HG03025 (cell line): ENCODE measurements around the gene JKAMP.
"Not testable (repeated sequence)": the region's sequence is repeated elsewhere in the genome, so short reads cannot be mapped to it uniquely, and the experiment has no call there.

Source experiments
- ATAC-seq: cut with Tn5 transposase; IDR thresholded peaks from one replicate; pipeline ENCODE4 v1.9.1; 2021; ENCODE audit warnings: mild to moderate bottlenecking, moderate library complexity; ENCODE audit not compliant: unreplicated experiment, low FRiP score

JKAMP gene, protein sequence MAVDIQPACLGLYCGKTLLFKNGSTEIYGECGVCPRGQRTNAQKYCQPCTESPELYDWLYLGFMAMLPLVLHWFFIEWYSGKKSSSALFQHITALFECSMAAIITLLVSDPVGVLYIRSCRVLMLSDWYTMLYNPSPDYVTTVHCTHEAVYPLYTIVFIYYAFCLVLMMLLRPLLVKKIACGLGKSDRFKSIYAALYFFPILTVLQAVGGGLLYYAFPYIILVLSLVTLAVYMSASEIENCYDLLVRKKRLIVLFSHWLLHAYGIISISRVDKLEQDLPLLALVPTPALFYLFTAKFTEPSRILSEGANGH

DNA sequence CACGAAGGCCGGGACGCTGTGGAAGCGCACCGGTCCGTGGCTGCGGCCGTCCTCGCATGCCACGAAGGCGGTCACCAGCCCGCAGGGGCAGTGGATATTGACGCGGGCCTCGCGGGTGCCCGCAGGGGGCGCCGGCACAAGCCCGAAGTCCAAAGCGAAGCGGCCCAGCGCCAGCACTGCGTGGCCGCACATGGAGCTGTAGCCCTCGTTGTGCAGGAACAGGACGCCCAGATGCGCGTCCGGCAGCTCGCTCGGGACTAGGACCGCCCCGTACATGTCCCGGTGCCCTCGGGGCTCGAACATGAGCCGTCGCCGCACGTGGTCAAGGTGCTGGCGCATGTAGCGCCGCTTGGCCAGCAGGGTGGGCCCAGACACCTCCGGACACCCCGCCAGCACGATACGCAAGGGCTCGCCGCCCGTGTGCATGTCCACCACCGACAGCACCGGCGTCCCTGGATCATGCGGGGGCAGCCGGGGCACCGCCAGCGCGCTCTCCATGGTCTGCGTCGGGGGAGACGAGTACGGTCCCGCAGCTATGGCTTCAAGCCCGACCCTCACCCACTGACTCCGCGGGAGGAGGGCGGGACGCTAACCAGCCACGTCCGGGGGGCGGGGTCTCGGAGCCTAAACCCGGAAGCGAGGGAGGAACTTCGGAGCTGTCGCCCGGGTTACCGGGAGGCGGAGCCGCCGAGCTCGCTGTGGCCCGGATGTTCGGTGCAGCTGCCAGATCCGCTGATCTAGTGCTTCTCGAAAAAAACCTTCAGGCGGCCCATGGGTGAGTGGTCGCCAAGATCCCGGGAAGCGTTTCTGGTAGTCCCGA lies at the start of gene JKAMP, which contains the start of gene L3HYPDH:
Gene JKAMP, plus strand, starts transcription at position 699 of the 820 bp plus-strand sequence. Its CDS starts 73 bp downstream, at position 772.
Gene L3HYPDH, minus strand, starts transcription at position 590 of the 820 bp plus-strand sequence. Its CDS starts 92 bp downstream, at position 498.
- ATAC-seq: peak; percentile 92

DNA sequence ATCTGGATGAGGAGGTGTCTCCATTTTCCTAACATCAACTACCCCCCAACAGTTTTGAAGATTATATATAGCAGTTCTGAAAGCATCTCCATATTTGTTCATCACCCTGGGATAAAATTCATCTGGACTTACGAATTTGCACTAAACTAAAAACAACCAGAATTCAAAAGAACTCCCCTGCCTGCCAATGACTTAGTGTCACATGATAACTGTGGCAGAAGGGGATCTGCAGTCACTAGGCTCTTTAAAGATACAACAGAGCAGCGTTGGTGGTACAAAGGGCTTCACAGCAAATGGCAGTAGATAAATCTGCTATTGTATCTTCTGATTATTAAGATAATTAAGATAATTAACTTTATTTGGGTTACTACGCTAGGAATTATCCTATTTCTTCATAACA lies 49.2 kb upstream of the JKAMP start:
- no peak for ATAC-seq

DNA sequence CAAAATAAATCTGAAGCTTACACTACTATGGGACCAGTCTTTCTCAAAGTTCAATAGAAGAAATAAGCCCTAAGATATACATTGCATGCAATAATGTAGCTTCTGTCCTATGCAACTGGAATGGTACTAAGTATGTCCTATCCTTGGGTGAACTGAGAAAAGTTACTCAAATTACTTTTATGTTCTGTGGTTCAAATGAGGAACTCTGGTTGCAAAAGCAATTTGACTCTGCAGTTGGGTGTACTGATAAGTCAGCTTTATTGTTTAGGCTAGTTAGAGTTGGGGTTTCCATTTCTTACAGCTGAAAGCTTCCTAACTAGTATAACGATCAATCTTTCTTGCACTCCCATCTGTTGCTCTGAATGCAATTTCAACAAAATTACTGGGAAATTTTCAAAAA lies 48.3 kb upstream of the JKAMP start:
- ATAC-seq: no peak

DNA sequence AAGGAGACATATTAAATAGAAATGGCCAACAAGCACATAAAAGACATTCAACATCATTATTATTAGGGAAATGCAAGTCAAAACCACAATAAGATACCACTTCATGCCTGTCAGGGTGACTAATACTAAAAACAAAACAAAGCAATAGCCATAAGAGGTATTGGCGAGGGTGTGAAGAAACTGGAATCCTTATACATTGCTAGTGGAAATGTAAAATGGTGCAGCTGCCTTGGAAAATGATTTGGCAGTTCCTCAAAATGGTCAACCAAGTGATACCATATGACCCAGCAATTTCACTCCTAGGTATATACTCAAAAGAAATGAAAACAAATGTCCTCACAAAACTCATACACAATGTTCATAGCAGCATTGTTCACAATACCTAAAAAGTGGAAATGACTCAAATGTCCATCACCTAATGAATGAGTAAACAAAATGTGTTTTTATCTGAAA lies 46.1 kb upstream of the JKAMP start:
- no peak for ATAC-seq

DNA sequence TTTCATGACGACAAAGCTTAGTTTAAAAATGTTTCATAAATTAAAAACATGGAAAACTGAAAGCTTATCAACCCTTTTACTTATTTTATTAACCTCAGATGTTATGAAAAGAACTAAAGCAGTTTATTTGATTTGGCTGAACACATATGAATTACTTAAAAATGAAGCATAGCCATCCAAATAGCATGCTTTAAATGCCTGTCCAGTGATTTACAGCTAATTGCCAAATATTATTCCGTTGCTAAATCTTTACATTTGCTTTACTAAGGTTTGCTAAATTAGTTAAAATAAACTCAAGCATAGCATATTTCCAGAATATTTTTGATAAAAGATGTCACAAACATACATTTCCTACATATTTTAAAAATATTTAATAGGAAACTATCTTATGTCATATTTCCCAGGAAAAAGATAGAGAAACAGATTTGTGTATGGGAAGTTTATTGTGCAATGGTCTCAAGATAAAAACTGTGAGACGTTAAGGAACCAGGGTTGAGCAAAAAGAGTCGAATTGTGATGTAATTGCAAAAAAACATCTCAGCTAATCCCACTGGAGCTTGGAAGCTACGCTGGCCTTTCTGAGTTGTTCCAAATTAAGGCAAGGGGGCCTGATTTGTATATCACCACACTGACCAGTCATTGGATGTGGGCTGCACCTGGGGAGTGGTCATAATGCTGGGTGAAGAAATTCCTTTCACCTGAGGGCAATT lies 44.9 kb upstream of the JKAMP start:
- no peak for ATAC-seq

DNA sequence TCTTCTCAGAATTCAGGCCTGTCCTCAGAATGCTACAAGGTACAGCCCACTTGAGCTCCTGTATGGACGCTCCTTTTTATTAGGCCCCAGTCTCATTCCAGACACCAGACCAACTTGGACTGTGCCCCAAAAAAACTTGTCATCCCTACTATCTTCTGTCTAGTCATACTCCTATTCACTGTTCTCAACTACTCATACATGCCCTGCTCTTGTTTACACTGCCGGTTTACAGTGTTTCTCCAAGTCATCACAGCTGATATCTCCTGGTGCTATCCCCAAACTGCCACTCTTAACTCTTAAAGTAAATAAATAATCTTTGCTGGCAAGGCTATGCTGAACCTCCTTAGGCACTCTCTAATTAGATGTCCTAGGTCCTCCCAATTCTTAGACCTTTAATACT lies 35.6 kb upstream of the JKAMP start:
- not testable (repeated sequence) for ATAC-seq

DNA sequence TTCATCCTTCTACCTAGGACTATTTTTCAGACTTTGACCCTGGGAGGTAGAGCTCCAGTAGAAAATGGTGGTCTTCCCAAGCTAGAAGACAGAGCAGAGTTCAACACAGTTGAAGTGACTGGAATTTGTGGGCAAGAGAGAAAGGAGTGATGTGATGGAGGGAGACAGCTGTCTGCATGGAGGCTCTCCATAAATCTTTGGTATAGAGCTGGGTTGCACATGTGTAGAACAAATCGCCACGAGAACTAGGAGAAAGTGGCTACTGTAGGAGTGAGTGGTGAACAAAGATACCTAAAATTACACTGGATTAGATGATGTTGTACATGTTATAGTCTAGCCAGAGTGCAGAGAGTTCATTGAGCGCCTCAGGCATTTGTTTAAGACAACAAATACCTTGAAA lies 33.6 kb upstream of the JKAMP start:
- ATAC-seq: no peak

DNA sequence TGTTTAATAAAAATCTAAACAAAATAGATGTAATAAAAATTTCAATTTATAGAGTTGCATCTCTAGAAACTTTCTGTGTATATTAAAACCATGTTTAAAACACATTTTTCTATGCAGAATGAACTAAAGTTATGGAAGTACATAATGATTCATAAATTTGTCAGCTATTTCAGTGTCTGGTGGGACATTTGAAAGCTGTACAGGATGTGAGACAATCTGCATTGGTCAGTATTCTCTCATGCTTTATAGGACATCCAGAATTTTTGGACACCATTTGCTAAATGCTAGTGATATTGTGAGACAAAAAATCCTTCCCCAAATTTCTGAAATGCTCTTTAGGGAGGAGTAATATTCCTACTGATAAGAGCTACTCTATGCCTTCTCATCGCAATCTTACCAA lies 32.5 kb upstream of the JKAMP start:
- no peak for ATAC-seq

DNA sequence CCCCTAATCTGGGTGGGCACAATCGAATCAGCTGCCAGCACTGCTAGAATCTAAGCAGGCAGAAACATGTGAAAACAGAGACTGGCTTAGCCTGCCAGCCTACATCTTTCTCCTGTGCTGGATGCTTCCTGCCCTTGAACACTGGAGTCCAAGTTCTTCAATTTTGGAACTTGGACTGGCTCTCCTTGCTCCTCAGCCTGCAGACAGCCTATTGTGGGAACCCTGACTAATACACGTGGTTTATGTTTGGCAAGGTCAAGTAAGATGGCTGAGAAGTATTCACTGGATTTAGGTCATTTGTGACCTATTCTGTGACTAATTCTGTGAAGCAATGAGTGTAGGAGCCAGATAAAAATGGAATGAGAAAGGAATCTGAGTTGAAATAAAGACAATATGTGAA lies 30.2 kb upstream of the JKAMP start:
- no peak for ATAC-seq

DNA sequence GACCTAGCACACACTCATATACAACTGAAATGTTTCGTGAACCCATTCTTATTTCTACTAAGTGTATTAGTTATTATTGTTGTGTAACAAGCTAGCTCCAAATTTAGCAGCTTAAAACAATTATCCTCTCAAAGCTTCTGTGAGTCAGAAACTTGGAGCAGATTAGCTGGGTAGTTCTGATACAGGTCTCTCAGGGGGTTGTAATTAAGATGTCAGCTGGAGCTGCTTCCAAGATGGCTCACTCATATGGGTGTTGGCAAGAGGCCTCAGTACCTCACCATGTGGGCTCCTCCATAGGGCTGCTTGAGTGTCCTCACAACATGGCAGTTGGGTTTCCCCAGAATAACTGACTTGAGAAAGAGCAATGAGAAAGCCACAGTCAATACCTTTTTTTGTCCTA lies 28.9 kb upstream of the JKAMP start:
- ATAC-seq: no peak

DNA sequence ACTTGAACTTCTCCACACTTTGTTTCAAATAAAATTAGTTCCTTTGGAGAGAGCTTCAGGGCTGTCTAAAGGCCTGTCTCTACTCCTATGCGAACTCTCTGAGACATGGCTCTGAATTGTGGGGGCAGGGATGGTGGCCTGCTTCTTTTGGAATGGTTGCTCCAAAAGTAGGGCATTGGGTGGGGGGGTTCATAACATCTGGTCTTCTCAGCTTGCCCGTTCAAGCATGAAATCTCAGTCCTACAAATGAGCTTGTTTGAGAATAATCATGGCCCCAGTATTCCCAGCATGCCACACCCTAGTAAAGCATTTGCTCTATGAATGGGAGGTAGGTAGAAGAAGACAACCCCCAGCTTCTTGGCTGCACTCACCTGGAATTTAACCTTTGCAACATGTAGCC lies 25.8 kb upstream of the JKAMP start:
- ATAC-seq: no peak

DNA sequence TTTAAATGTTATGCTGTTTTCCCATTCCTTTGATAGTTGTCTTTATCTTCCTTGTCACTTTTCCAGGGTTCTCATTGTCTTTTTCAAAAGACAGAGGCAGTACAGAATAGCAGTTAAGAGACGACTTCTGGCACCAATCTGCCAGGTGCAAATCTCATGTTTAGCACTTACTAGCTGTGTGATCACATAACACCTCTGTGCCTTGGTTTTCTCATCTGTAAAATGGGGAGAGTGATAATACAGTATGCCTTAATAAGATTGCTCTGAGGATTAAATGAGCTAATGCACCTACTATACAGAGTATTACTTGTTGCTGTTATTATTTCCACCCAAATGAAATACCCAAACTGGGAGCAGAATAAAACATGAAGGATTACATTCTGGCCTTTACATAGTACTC lies 23.9 kb upstream of the JKAMP start:
- ATAC-seq: no peak

DNA sequence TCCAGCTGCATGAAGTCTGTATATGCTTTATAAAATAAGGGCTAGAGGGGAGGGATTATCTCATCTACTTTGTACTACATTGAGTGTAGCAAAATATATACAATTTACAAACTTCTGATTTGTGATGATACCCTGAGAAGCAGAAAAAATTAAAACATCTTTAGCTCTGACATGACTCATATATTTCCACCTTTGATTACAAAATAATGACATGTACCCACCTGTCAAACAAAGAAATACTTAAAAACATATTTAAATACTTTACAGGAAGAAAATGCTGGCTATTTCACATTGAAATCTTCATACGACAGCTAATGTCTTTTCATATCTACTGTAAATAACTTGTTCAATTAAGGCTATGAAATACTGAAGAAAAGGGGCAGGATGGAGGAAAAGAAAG lies 22.4 kb upstream of the JKAMP start:
- no peak for ATAC-seq

DNA sequence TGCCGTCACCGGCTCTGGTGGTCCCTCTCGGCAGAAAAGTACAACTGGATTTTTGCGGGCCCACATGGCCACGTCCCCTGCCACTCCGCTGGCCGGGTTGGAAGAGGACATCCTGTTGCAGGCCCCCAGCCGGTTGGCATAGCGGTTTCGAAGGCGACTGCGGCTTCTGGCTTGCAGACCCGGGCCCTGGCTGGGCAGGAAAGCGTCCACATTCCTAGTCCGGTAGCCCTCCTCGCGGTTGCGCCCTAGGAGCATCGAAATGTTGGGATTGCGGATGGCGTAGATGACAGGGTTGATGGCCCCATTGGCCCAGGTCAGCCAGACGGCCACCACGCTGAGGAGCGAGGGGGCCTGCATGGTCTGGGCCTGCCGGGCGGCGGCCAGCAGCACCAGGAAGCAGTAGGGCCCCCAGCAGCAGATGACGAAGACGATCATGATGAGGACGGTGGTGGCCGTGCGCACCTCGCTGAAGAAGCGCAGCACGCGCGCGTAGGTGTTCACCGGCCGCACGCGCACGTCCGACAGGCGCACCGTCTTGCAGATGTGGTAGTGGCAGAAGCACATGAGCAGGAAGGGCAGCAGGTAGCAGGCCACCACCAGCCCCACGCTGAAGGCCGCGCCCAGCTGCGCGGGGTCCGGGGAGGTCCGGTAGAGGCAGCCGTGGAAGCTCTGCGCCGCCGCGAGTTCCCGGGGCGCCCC lies 20.4 kb upstream of the JKAMP start:
- peak; percentile 24 for ATAC-seq

DNA sequence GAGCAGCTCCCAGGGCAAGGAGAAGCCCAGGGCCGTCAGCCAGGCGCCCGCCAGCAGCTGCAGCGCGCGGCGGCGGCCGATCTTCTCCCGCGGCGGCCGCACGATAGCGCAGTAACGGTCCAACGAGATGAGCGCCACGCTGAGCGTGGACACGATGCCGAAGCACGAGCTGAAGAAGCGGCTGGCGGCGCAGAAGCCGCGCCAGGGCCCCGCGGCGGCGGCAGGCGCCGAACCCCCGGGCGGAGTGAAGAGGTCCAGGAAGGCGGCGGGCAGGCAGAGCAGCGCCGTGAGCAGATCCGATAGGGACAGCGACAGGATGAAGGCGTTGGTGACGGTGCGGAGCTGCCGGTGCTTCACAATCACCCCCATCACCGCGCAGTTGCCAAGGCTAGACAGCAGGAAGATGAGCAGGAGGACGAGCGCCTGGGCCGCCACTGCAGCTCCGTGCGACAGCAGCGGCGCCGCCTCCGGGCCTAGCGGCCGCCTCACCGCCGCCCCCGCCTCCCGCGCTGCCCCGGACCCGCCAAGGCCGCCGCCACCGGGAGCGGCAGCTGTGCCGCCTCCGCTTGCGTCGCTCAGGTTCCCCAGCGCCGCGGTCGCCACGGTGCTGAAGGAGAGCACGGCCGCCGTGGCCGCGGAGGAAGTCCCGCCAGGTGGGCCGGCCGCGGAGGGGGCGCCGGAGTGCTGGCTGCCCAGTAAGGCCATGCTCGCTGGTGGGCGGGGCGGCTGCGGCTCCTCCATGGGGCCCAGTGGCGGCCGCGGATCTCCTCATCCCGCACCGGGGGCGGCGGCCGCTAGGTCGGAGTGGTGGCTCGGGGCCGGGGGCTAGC lies 19.6 kb upstream of the JKAMP start:
- ATAC-seq: peak; percentile 67

DNA sequence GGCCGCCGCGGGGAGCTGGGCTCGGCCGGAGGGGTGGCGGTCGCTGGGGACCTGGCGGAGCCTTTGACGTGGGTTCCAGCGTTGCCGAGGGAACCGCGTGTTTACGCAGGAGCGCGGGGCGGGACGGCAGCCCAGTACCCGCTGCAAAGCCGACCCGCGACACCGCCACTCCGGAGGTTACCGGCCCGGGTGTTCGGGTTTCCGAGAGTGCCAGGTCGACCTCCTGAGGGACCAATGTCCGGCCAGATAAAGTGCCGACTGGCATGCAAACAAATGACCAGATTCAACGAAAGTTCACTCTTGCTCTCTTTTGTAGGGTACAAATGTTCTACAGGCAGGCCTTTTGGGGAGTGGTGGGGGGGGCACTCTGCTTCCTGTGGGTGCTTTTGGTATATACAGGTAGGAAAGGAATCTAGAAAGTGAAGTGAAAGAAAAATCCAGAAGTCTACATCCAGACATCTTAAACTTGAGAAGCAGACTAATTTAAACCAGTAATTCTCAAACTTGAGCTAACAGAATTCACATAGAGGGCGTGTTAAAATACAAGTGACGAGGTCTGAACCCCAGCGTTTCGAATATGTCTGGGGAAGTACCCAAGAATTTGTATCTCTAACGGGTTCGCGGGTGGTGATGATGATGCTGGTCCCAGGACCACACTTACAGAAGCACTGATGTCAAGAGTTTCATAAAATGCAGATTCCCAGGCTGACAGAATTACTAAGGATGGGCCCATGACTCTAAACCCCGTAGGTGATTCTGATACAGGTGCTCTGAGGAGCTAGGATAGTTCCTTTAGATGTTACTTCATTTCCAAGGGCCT lies 18.8 kb upstream of the JKAMP start, which contains the start of gene GPR135:
Gene GPR135, minus strand, starts transcription at position 65 of the 820 bp plus-strand sequence. CDS start 154 bp downstream, outside the sequence.
- peak; percentile 31 for ATAC-seq

DNA sequence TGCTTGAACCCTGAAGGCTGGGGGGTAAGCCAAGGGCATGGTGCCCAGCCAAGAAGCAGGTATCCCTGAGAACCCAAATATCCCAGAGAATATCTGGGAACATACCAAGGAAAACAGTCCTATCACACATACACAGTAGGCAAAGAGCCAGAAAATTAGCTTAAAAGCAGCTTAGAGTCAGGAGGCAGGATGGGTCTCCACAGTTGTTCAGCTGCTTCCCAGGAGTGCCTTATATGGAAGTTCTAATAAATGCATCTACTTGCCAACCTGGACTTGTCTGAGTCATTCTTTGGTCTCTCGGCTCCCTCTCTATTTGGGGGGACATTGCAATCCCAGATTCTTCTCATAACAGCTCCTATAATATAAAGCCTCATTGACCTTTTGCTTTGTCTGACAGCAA lies 10.1 kb upstream of the JKAMP start:
- no peak for ATAC-seq

DNA sequence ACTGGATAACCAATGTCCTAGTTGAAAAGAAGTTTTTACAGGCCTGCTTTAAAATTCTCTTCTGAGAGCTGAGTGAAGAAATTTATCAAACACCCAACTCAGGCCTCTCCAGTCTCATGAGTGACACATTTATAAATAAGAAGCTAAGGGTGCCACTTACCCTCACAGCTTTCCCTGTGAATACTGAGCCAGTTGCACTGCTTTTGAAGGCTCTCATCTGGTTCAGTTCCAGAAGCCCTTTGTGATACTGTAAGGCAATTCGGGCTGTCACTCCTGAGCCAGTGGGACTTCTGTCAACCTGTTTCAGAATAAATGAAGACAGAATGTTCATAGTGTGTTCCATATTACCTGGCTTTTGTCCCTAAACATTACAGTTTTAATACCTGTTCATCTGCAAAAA lies 8.6 kb upstream of the JKAMP start:
- no peak for ATAC-seq

DNA sequence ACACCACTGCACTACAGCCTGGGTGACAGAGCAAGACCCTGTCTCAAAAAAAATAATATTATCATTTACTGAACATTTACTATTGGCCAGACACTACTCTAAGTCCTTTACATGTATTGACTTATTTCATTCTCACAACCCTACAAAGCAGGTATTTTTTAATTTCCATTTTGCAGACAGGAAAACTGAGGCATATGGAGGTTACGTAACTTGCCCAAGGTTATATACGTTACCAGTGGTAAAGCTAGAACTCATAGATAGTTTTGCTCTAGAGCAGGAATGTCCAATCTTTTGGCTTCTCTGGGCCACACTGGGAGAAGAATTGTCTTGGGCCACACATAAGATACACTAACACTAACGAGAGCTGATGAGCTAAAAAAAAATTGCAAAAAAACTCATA lies 5.8 kb upstream of the JKAMP start:
- no peak for ATAC-seq
